ENCODE measurements around the gene MYF6. TPM values are rescaled to one million over a fixed set of nuclear protein-coding genes. Genes with fewer than 3 reads are reported as not detected.

Gene MYF6
- total RNA-seq, 1 donor from 2014 or later, result not detected

- no peaks in the 10 kb centered on the region for H3K36me3 ChIP-seq (ENCODE audit: insufficient read depth, low read length)
- H3K4me2 ChIP-seq (ENCODE audit: low read length), result no peak overlapping the region
- no peak overlapping the region for H3K27ac Mint-ChIP-seq (ENCODE audit: unreplicated experiment)
- H3K36me3 Mint-ChIP-seq (ENCODE audit: low read depth, unreplicated experiment), result no peaks in the 10 kb centered on the region
- no peaks in the 10 kb centered on the region for H3K9me3 ChIP-seq (ENCODE audit: insufficient read depth, low read depth, low read length)
- DNase-seq (ENCODE audit: low read depth) (peak; percentile 69), FAIRE-seq (no peak)
- no peaks in the 10 kb centered on the region for H4K20me1 ChIP-seq (ENCODE audit: insufficient read depth, low read length)
- TF ChIP-seq EZH2 (IDR thresholded peaks at IDR 0.05; ENCODE audit: insufficient read depth, low read length) (no peak), CTCF (IDR thresholded peaks at IDR 0.05; ENCODE audit: insufficient read depth, low read depth, low read length) (no peak)
- no peak overlapping the region for H3K27ac ChIP-seq (ENCODE audit: low read depth, low read length)
- H3K27me3 Mint-ChIP-seq (ENCODE audit: low read depth, unreplicated experiment), result no peaks in the 10 kb centered on the region
- H2AFZ ChIP-seq (ENCODE audit: low read depth, low read length), result no peak overlapping the region
- H3K27me3 ChIP-seq (ENCODE audit: insufficient read depth, low read length), result no peaks in the 10 kb centered on the region
- no peak overlapping the region for H3K9ac ChIP-seq (ENCODE audit: low read length)
- no peak overlapping the region for H3K4me3 Mint-ChIP-seq (ENCODE audit: unreplicated experiment)
- H3K9me3 Mint-ChIP-seq (ENCODE audit: unreplicated experiment), result no peaks in the 10 kb centered on the region
- no peak overlapping the region for H3K4me3 ChIP-seq (ENCODE audit: insufficient read depth, low read depth, low read length)
- H3K79me2 ChIP-seq (ENCODE audit: insufficient read depth, low read length), result no peaks in the 10 kb centered on the region
- no peaks in the 10 kb centered on the region for H3K4me1 ChIP-seq (ENCODE audit: insufficient read depth, low read length)
- H3K4me1 Mint-ChIP-seq (ENCODE audit: low read depth, unreplicated experiment), result peaks cover 11% of the 10 kb centered on the region
Measured at GRCh38 chr12:80756875-80757274, 49.4 kb downstream of the MYF6 start.

Other genes with a start within 250 kb of the MYF6 start
- not detected in 2 replicates for gene MYF5, start 9.3 kb downstream of the MYF6 start, total RNA-seq
- 1.6 and 2.2 TPM in 2 replicates for gene LIN7A, start 230.3 kb downstream of the MYF6 start, total RNA-seq

Data from astrocyte (in vitro differentiated cells and primary cell).